HepG2 (cell line): ENCODE results near the gene CHEK2. TPM values are rescaled to one million over a fixed set of nuclear protein-coding genes. Genes with fewer than 3 reads are reported as not detected.

ENCODE experiments used
- ATAC-seq: fragments of 200-7000 bp; cut with Tn5 transposase; 3 replicates; pipeline ENCODE4 v1.9.1; 2020; ENCODE audit warnings: mild to moderate bottlenecking, moderate library complexity
- BruUV-seq: library from RNA; stranded (reverse); fragments of 400-500 nt; replicated peaks from 2 replicates; lab custom pipeline; 2021; lab: Mats Ljungman, UMichigan
- CTCF ChIA-PET: fragments of 300-600 bp; formaldehyde crosslinking; extraction: SDS; loops from one replicate; lab custom pipeline; 2021; ENCODE audit warnings: low total read pairs, inconsistent platforms, low intra/inter-chr PET ratio; lab: Yijun Ruan, JAX
- POLR2A ChIA-PET: fragments of 350-600 bp; sonication (Branson Sonifier 250); formaldehyde crosslinking; loops from one replicate; lab custom pipeline; 2020; ENCODE audit warnings: antibody characterized with exemption, inconsistent platforms; lab: Yijun Ruan, JAX
- DNase-seq: peaks from one replicate; pipeline ENCODE4 v3.0.0-alpha.2; 2015; ENCODE audit warnings: low spot score
- FAIRE-seq: peaks from 3 replicates; lab custom pipeline; 2011; peaks lifted over from hg19 to GRCh38; lab: Jason Lieb, UNC
- H2AFZ ChIP-seq: one replicate; pipeline ENCODE4 v1.6.1; 2011; ENCODE audit warnings: low read length, inconsistent platforms
- H3K27ac ChIP-seq: fragments of 300-600 bp; 3 replicates; pipeline ENCODE4 v1.8.0; 2011; ENCODE audit warnings: mixed run types, mild to moderate bottlenecking, mixed read lengths, low read length, inconsistent platforms; ENCODE audit not compliant: insufficient read depth; ENCODE audit errors: extremely low read length
- H3K27me3 ChIP-seq, 2 experiments: fragments of 200-600 bp in 1 of 2; 2 replicates in 1 of 2; 3 replicates in 1 of 2; pipeline versions ENCODE4 v1.6.0 to v1.8.0; 2011; ENCODE audit warnings: low read length in 2 of 2, mild to moderate bottlenecking in 2 of 2, moderate library complexity in 2 of 2, inconsistent platforms in 1 of 2; ENCODE audit not compliant: insufficient read depth in 2 of 2, control insufficient read depth in 1 of 2
- H3K36me3 ChIP-seq, 2 experiments: fragments of 200-600 bp in 1 of 2; replicated peaks in 1 of 2; 2 replicates in 1 of 2; 3 replicates in 1 of 2; pipeline versions ENCODE4 v1.5.1 to v1.8.0; 2011; ENCODE audit warnings: low read length in 2 of 2, inconsistent platforms in 1 of 2; ENCODE audit not compliant: insufficient read depth in 2 of 2, control insufficient read depth in 1 of 2
- H3K4me1 ChIP-seq: 2 replicates; pipeline ENCODE4 v1.5.1; 2012; ENCODE audit warnings: low read length, inconsistent platforms; ENCODE audit not compliant: insufficient read depth
- H3K4me2 ChIP-seq: 2 replicates; pipeline ENCODE4 v1.6.0; 2011; ENCODE audit warnings: low read depth, low read length, inconsistent platforms
- H3K4me3 ChIP-seq, 3 experiments: fragments of 200-600 bp in 1 of 3; sonication (generic), shearing (Covaris generic) in 1 of 3; replicated peaks in 1 of 3; 2 replicates each; pipeline ENCODE4 v1.5.1; 2011 to 2016; ENCODE audit warnings: low read length in 3 of 3, inconsistent platforms in 2 of 3, low read depth in 2 of 3, mild to moderate bottlenecking in 2 of 3, control low read depth in 1 of 3, mixed read lengths in 1 of 3; ENCODE audit not compliant: insufficient read depth in 1 of 3
- H3K79me2 ChIP-seq: one replicate; pipeline ENCODE4 v1.6.1; 2011; ENCODE audit warnings: low read length, inconsistent platforms; ENCODE audit not compliant: insufficient read depth
- H3K9ac ChIP-seq: 2 replicates; pipeline ENCODE4 v1.6.0; 2011; ENCODE audit warnings: mild to moderate bottlenecking, low read depth, low read length, inconsistent platforms; ENCODE audit not compliant: insufficient read depth
- H3K9me3 ChIP-seq: 2 replicates; pipeline ENCODE4 v1.5.1; 2012; ENCODE audit warnings: mild to moderate bottlenecking, low read length
- H4K20me1 ChIP-seq: 2 replicates; pipeline ENCODE4 v1.6.0; 2011; ENCODE audit warnings: inconsistent platforms, mild to moderate bottlenecking, low read length, moderate library complexity; ENCODE audit not compliant: insufficient read depth
- CEBPB ChIP-seq: IDR thresholded peaks from 2 replicates; pipeline ENCODE4 v1.6.1; 2011; ENCODE audit warnings: low read depth, low read length, improper control_type of control experiment, borderline replicate concordance
- DMAP1 ChIP-seq: IDR thresholded peaks from 2 replicates; pipeline ENCODE4 v1.6.1; 2016
- DPF2 ChIP-seq: sonication (generic); formaldehyde crosslinking; IDR thresholded peaks from 2 replicates; pipeline ENCODE4 v1.4.0; 2020; ENCODE audit warnings: mild to moderate bottlenecking, low read depth, missing genetic modification reagents, borderline replicate concordance
- JUND ChIP-seq: sonication (generic); formaldehyde crosslinking; IDR thresholded peaks from 2 replicates; pipeline ENCODE4 v1.8.0; 2022; ENCODE audit warnings: mild to moderate bottlenecking, missing genetic modification reagents
- NFE2 ChIP-seq: sonication (generic); formaldehyde crosslinking; IDR thresholded peaks from 2 replicates; pipeline ENCODE4 v1.4.0; 2020; ENCODE audit warnings: missing genetic modification reagents
- PAF1 ChIP-seq: IDR thresholded peaks from 2 replicates; pipeline ENCODE4 v1.6.1; 2016; ENCODE audit warnings: missing genetic modification reagents, missing compliant biosample characterization
- PRMT3 ChIP-seq: sonication (generic); formaldehyde crosslinking; IDR thresholded peaks from 2 replicates; pipeline ENCODE4 v1.8.1; 2022; ENCODE audit warnings: low read depth, mild to moderate bottlenecking, moderate library complexity, missing genetic modification reagents, borderline replicate concordance
- SCMH1 ChIP-seq: sonication (generic); formaldehyde crosslinking; IDR thresholded peaks from 2 replicates; pipeline ENCODE4 v1.9.0; 2021; ENCODE audit warnings: missing genetic modification reagents, mild to moderate bottlenecking, borderline replicate concordance
- SMC3 ChIP-seq: IDR thresholded peaks from 2 replicates; pipeline ENCODE4 v1.6.1; 2011; ENCODE audit warnings: low read length, improper control_type of control experiment
- WIZ ChIP-seq: sonication (generic); formaldehyde crosslinking; IDR thresholded peaks from 2 replicates; pipeline ENCODE4 v1.5.1; 2020; ENCODE audit warnings: mild to moderate bottlenecking, missing genetic modification reagents
- ZBTB7A ChIP-seq: sonication (generic); formaldehyde crosslinking; IDR thresholded peaks from 2 replicates; pipeline ENCODE4 v1.8.0; 2022; ENCODE audit warnings: mild to moderate bottlenecking, missing genetic modification reagents
- ZFP90 ChIP-seq: sonication (generic); formaldehyde crosslinking; IDR thresholded peaks from 2 replicates; pipeline ENCODE4 v1.8.0; 2022; ENCODE audit warnings: missing genetic modification reagents, mild to moderate bottlenecking, inconsistent platforms, borderline replicate concordance
- ZNF343 ChIP-seq: sonication (generic); formaldehyde crosslinking; IDR thresholded peaks from 2 replicates; pipeline ENCODE4 v1.4.0; 2020; ENCODE audit warnings: mild to moderate bottlenecking, missing genetic modification reagents
- ZNF430 ChIP-seq: sonication (generic); formaldehyde crosslinking; IDR thresholded peaks from 2 replicates; pipeline ENCODE4 v1.9.0; 2021; ENCODE audit warnings: mild to moderate bottlenecking, missing genetic modification reagents
- ZNF75D ChIP-seq: sonication (generic); formaldehyde crosslinking; IDR thresholded peaks from 2 replicates; pipeline ENCODE4 v1.8.1; 2023; ENCODE audit warnings: missing genetic modification reagents, mild to moderate bottlenecking, borderline replicate concordance
- ZSCAN29 ChIP-seq: sonication (generic); formaldehyde crosslinking; conservative IDR thresholded peaks from 2 replicates; pipeline ENCODE4 v1.4.0; 2020; ENCODE audit warnings: mild to moderate bottlenecking, missing genetic modification reagents
- WGBS: methylation state at CpG from one replicate; pipeline ENCODE4 v1.1.6; 2017; ENCODE audit warnings: low lambda C conversion rate; 5-methylcytosine and 5-hydroxymethylcytosine counted together
- in situ Hi-C: cut with HindIII; loops from 2 replicates; pipeline ENCODE4 v1.10.0; 2017; ENCODE audit warnings: low pct_unique_long_range_greater_than_20kb; ENCODE audit not compliant: extremely low pct_ligation_motif_present
- intact Hi-C: fragments of 100-400 bp; cut with micrococcal nuclease; formaldehyde crosslinking; loops from one replicate; pipeline ENCODE4 v1.10.0; 2022; ENCODE audit not compliant: unreplicated experiment
- polyA plus RNA-seq, 8 experiments: library from polyadenylated mRNA; depleted of rRNA in 3 of 8; stranded (reverse) in 7 of 8; unstranded in 1 of 8; fragments of >200 nt; fragmentation: Illumina TruSeq in 4 of 8; extraction: Trizol in 4 of 8; gene quantifications; 2 replicates each; pipeline versions ENCODE4 v1.2.1 to v1.2.3, GENCODE V29; 2011 to 2016; ENCODE audit warnings: low read depth in 4 of 8, missing spikeins in 1 of 8, mixed read lengths in 1 of 8; ENCODE audit not compliant: insufficient read depth in 1 of 8
- total RNA-seq, 5 experiments: library from RNA; depleted of rRNA; stranded (reverse); fragments of >200 nt; fragmentation: Illumina TruSeq; extraction: Trizol; gene quantifications; 2 replicates each; pipeline ENCODE4 v1.2.3, GENCODE V29; 2016; ENCODE audit warnings: low read depth in 1 of 5
- TF ChIP-seq, protein P1 (sequence below): sonication (generic); formaldehyde crosslinking; IDR thresholded peaks from 2 replicates; pipeline ENCODE4 v1.4.0; 2020; ENCODE audit warnings: missing genetic modification reagents

CHEK2 gene
- total and polyA plus RNA-seq, 2 of the 13 experiments (the other 11 are each of a cell fraction or from before 2014, with no cell fraction given), result 27.0 to 40.5 TPM

DNA sequence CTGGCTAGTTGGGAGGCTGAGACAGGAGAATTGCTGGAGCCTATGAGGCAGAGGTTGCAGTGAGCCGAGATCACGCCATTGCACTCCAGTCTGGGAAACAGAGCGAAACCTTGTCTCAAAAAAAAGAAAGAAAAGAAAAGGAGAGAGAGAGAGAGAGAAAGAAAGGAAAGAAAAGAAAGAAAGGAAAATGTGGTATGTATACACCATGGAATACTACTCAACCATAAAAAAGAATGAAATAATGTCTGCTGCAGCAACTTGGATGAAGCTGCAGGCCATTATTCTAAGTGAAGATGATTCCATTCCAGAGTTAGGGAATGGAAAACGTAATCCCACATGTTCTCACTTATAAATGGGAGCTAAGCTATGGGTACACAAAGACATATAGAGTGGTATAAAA lies 92.8 kb downstream of the CHEK2 start:
- DNase-seq (no peak), FAIRE-seq (no peak), ATAC-seq (no peak)
- Histone ChIP-seq H3K27ac (no peak overlapping the region), H3K36me3 (no peaks in the 10 kb centered on the region; a peak in 1 of 5 replicates), H3K9me3 (no peaks in the 10 kb centered on the region), H3K4me1 (peaks cover 8% of the 10 kb centered on the region; the same call in 1 of the 2 replicates), H2AFZ (no peak overlapping the region), H3K27me3 (no peaks in the 10 kb centered on the region), H3K4me3 (no peak overlapping the region), H3K79me2 (peaks cover 14% of the 10 kb centered on the region), H4K20me1 (no peaks in the 10 kb centered on the region), H3K4me2 (no peak overlapping the region), H3K9ac (no peak overlapping the region)
- no TSS peak for BruUV-seq
- intact Hi-C loops, result no loop called here
- WGBS, result 98% methylated on average over 4 of the region's 4 CpGs
- no peak for TF ChIP-seq ZNF343 (CRISPR knock-in tag)
- TF ChIP-seq NFE2 (CRISPR knock-in tag), result no peak
- TF ChIP-seq PRMT3, result no peak
- TF ChIP-seq ZNF430 (CRISPR knock-in tag), result no peak
- TF ChIP-seq WIZ, result no peak
- no peak for TF ChIP-seq ZNF75D (CRISPR knock-in tag)
- no peak for TF ChIP-seq DMAP1
- TF ChIP-seq ZSCAN29, result no peak
- no peak for TF ChIP-seq PAF1 (CRISPR knock-in tag)
- POLR2A ChIA-PET, result no interaction called here
- in situ Hi-C loops, result no loop called here
- CTCF ChIA-PET, result no interaction called here

DNA sequence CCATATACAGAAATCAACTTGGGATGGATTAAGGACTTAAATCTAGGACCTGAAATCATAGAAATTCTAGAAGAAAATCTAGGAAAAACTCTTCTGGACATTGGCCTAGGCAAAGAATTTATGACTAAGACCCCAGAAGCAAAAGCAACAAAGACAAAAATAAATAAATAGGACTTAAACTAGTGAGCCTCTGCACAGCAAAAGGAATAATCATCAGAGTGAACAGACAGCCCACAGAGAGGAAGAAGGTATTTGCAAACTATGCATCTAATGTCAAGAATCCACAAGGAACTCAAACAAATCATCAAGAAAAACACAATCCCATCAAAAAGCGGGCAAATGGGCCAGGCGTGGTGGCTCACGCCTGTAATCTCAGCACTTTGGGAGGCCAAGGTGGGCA lies 94.4 kb downstream of the CHEK2 start:
- 94% methylated on average over 3 of the region's 3 CpGs for WGBS
- ChIA-PET POLR2A (no interaction called here), CTCF (no interaction called here)
- H3K27ac ChIP-seq, result no peak overlapping the region
- H3K9ac ChIP-seq, result no peak overlapping the region
- no peaks in the 10 kb centered on the region for H3K36me3 ChIP-seq
- peaks cover 16% of the 10 kb centered on the region for H3K79me2 ChIP-seq
- TF ChIP-seq SCMH1 (CRISPR knock-in tag) (no peak), JUND (CRISPR knock-in tag) (no peak), SMC3 (no peak), DPF2 (CRISPR knock-in tag) (no peak), ZBTB7A (CRISPR knock-in tag) (no peak), ZFP90 (CRISPR knock-in tag) (no peak), CEBPB (no peak)
- TF ChIP-seq, protein P1, sequence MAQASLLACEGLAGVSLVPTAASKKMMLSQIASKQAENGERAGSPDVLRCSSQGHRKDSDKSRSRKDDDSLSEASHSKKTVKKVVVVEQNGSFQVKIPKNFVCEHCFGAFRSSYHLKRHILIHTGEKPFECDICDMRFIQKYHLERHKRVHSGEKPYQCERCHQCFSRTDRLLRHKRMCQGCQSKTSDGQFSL (CRISPR knock-in tag), result no peak
- ATAC-seq, result no peak
- FAIRE-seq, result no peak
- no peaks in the 10 kb centered on the region for H3K9me3 ChIP-seq
- DNase-seq, result no peak
- H3K27me3 ChIP-seq, result no peaks in the 10 kb centered on the region
- in situ Hi-C loops (no loop called here), intact Hi-C loops (no loop called here)
- no TSS peak for BruUV-seq
- peaks cover 19% of the 10 kb centered on the region for H3K4me1 ChIP-seq
- H2AFZ ChIP-seq, result no peak overlapping the region
- no peak overlapping the region for H3K4me3 ChIP-seq
- no peaks in the 10 kb centered on the region for H4K20me1 ChIP-seq
- H3K4me2 ChIP-seq, result no peak overlapping the region
